ENCODE results near the gene BCKDK.
"Not testable (repeated sequence)": the region's sequence is repeated elsewhere in the genome, so short reads cannot be mapped to it uniquely, and the experiment has no call there.

BCKDK gene

DNA sequence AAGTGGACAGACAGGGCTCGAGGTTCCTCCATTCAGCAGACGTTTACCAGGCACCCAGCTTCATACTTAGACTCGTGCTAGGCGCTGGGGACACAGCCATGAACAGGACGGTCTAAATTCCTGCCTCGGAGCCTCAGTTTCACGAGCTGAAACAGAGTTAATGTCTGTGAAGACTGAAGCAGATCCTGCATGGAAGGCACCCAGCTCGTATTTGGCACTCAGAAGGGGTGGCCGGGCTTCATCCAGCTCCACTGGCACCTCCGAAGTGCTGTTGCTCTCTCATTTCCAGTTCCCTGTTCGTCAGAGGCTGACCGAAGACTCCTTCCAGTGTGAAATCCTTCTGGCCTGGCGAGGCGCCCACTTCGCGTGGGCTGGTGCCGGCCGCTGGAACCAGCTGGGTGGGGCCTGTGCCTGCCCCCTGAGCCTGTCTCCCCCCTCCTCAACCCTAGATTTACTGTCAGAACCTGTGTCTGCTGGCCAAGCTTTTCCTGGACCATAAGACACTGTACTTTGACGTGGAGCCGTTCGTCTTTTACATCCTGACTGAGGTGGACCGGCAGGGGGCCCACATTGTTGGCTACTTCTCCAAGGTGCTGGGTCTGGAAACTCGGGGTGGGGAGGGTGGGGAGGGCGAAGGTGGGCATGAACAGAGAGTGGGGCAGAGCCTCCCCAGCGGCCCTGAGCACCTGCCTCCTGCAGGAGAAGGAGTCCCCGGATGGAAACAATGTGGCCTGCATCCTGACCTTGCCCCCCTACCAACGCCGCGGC lies 21.6 kb downstream of the BCKDK start:
- no peak for DNase-seq

DNA sequence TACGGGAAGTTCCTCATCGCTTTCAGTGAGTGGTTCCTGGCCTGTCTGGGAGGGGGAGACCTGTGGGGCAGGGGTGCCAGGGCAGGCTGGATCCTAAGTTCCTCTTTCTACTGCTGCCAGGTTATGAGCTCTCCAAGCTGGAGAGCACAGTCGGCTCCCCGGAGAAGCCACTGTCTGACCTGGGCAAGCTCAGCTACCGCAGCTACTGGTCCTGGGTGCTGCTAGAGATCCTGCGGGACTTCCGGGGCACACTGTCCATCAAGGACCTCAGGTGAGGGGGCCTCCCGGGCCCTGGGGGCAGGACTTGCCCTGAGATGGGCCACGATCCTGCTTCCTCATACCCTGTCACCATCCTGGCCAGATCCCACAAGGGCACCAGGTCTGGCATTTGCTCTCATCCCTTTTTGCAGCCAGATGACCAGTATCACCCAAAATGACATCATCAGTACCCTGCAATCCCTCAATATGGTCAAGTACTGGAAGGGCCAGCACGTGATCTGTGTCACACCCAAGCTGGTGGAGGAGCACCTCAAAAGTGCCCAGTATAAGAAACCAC lies 22.2 kb downstream of the BCKDK start:
- DNase-seq: no peak

DNA sequence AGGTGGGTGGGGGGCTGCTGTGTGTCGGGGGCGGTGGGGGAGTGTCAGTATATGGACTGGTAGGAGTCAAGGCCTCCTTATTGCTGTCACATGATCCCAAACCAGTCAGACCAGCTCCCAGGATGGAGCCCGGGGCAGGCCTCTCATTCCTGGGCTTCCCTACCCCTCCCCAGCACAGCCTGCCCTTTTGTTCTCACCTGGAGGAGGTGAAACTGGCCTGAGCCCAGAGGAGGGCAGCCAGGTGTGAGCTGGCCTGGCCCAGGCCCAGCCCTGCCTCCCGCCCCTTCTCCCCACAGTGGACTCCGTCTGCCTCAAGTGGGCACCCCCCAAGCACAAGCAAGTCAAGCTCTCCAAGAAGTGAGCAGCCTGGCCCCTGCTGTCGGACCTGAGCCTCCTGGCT lies 22.7 kb downstream of the BCKDK start:
- DNase-seq: no peak

DNA sequence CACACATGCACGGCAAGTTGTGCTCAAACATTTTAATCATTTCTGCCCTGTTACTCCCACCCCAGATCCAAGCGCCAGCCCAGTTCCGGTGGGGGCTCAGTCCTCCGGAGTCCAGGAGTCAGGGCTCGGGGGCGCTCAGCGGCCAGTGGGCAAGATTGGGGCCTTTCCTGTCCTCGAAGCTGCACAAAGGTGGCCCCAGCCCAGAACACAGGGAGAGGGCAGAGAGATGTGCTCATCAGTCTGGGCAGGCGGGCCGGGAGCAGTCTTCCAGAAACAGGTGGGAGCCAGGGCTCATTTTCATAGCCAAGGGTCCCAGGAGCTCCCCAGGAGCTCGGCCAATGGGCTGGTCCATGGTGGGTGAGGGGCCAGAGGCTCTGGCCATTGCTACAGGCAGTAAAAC lies 23.2 kb downstream of the BCKDK start:
- DNase-seq: no peak

DNA sequence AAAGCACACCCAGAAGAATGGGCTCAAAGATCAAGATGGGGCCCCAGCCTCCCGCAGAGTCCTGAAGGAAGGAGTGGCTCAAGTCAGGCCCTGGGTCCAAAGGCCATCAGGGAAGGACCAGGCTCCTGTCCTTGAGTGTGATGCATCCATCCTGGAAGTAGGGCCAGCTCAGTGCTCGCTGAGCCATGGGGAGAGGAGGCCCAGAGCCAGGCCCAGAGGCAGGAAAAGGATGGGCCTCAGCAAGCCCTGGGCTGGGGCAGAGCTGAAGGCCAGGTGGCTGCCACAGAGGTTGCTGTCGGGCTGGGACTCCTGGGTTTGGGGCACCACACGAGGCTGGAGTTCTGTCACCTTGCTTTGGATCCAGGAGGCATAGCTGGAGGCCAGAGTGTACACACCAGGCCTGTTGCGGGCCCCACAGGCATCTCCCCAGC lies 23.7 kb downstream of the BCKDK start:
- DNase-seq: no peak

DNA sequence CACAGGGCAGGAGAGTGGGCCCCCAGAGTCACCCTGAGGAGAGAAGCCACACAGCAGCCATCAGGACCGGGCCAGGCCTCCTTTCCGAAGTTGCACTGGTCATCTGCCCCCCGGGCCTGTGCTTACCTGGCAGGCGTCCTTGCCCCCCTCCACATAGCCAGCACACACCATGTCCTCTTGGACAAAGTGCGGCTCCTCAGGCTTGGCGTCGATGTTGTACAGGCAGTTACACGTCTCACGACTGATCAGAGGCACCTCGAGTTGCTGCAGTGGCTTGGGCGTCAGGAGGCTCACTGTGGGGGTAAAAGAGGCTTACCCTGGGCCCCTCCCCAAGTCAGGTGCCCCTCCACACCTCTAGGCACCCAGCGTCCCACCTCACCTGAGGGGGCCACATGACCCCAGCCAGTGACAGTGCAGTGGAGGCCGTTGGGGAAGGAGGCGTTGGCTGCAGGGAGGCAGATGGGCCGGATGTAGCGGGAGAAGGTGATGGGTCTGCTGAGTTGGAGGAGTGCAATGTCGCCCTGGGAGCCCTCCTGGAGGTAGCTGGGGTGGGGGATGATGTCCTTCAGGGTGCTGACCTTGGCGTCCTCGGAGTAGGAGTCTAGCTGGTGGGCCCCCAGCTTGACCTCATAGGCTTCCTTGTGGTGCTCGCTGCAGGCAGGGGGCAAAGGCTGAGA lies 24.3 kb downstream of the BCKDK start:
- DNase-seq: no peak

DNA sequence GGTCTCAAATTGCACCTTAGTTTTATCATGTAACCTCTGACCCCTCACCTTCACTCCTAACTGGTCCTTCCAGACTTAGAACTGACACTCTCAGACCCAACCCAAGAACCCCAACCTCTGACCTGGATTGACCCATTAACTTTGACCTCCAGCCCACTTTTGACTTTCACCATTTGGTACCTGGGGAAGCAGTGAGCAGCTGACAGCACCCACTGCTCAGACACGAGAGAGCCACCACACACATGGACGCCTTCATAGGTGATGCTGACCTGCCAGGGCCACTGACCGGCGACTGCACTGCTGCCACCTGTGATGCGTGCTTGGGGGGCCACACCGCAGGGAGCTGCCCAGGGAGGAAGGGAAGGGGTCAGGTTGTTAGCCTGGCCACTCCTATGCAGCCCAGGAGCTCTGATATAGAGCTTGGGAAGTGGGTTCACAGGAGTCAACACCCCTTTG lies 24.9 kb downstream of the BCKDK start:
- no peak for DNase-seq

DNA sequence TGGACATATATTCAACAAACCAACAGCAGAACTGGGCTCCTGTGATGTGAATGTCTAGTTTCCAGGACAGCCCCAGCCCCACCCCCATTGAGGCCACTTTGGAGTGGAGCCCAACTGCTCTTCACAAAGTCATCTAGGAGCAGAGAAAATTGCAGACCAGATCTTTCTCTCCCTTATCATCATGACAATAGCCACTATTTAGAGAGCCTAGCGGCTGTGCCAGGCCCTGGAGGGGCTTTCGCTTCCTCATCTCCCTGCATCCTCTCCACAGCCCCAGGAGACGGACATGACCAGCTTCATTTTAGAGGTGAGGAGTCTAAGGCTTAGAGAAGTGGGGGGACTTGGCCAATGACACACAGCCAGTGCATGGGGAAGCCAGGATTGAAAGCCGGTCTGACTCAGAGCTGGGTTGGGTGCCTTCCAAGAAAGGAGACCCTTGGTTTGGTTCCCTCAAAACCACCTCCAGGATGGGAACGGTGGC lies 25.9 kb downstream of the BCKDK start:
- no peak for DNase-seq

DNA sequence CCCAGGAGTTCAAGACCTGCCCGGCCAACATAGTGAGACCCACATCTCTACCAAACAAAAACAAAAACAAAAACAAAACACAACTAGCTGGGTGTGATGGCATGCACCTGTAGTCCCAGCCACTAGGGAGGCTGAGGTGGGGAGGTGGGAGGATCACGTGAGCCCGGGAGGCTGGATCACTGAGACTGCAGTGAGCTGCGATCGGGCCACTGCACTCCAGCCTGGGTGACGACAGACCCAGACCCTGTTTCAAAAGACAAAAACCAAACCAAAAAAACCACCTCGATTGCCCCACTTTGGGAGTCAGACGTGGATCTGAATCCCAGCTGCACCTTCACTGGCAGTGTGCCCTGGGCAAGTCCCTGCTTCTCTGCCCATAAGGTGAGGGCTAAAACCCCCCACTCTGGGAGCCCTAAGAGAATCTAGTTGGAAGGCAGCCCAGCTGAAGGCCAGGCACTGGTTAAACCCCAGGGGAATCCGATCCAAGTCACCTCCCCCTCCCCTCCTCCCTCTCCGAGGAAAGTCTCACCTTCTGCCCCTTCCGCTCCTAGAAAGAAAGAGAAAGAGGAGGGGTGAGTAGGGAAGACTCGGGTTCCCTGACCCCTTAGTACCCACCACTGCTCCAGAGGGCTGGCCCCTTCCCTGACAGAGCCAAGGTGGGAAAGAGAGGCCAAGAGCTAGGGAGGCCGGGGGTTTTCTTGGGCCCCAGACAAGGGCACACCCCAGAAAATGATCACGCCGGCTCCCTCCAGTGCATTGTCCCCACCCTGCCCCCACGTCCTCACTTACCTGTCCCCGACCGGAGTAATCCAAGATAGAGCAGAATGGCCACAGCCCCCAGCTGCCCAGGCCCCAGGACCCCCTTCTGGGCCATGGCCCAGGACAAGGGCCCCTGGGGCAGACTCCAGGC lies 26.7 kb downstream of the BCKDK start:
- DNase-seq: no peak

DNA sequence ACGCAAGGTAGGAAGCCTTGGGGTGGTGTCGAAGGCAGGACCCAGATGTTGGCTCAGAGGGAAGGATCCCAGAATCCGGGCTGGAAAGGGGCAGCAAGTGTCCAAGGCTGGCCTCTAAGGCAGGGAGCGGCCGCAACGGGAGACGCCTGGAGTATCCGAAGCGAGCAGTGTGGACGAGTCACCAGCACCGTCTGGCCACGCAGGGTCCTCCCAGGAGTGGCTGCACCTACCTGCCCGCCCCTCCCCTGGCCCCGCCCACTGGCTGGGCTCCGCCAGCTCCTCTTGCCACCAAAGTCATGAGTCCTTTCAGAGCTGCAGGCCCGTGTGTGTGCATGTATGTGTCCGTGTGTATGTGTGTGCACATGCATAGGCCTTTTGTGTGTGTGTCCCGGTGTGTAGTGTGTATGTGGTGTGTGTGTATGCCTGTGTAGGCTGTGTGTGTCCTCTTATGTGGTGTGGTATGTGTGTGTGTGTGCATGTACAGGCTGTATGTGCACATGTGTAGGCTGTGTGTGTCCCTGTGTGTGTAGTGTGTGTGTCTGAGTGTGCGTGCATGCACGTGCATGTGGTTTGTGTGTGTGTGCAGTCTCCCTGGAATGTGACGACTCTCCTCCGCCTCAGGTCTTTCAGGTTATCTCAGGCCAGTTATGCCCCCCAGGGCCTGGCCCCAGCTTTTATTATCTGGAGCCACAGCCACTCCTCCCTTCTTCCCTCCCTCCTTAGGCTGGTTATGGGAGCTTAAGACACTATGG lies 27.5 kb downstream of the BCKDK start, which contains the start of gene PRSS8:
TSS of gene PRSS8 (minus strand) at position 193 of the 752 bp plus-strand sequence. CDS start 229 bp downstream, outside the sequence.
- DNase-seq: no peak

DNA sequence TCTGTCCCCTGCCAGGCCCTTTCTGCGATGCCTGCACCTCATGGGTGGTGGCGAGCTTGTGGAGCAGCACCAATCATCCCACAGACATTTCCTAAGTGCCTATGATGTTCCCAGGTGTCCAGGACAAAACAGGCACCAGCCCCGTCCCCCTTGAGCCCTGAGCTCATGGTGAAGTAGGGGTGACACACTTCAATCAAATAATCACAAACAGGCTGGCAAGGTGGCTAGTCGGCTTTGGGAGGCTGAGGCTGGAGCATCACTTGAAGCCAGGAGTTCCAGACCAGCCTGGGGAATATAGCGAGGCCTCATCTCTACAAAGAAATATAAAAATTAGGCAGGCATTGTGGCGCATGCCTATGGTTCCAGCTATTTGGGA lies 28.1 kb downstream of the BCKDK start:
- no peak for DNase-seq

DNA sequence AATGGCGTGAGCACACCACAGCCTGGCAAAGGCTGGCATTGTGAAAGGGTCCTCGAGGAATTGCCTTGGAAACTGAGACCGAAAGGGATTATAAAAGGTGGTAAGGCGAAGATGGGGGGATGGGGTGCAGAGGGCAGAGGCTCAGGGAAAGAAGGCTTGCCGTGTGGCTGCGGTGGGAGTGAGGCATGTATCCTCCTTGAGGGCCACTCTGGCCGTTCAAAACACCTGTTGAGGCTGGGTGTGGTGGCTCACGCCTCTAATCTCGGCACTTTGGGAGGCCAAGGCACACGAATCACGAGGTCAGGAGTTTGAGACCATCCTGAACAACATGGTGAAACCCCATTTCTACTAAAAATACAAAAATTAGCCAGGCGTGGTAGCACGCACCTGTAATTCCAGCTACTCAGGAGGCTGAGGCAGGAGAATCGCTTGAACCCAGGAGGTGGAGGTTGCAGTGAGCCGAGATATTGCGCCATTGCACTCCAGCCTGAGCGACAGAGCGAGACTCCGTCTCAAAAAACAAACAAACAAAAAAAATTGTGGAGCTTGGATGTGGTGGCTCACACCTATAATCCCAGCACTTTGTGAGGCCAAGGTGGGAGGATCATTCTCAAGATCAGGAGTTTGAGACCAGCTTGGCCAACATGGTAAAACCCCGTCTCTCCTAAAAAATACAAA lies 28.8 kb downstream of the BCKDK start:
- not testable (repeated sequence) for DNase-seq

DNA sequence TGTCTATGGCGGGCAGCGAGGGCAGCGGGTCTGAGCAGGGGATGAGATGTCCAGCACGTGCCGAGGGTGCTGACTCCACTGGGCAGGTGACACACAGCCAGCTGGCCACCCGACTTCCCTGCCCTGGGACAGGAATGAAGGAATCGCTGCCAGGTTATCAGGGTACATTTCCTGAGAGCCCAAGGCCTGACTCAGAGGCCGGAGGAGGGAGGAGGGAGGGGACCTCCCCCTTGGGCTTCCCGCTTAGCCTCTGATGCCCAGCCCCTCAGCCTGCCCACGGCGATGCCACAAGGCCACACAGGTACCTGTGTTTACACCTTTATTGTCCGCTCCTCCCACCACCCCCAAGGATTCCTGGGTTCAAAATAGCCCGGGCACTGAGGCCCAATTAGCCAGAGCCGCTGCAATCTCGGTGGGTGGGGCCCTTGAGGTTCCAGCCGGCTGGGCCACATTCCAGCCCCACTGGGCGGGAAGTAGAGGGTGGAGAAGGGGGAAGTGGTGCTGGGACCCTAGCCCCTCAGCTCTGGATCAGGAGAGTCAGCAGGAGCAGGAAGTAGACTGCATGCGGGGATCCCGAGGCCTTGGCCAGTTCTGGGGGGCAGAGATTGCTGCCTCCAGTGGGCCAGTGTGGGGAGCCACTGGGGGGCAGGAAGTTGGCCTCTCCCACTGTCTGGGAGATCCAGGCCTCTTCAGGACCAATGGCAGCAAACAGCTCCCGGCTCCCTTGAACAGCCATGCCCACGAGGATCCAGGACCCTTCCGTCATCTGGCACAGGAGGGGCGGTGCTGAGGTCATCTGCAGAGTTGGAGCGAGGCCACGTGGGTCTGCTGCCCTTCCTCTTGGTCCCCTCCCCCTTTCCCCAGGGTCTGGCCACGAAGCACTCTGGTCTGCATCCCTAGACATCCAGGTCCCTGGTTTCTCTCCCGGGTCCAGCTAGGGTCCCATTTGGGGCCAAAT lies 30.7 kb downstream of the BCKDK start:
- no peak for DNase-seq

DNA sequence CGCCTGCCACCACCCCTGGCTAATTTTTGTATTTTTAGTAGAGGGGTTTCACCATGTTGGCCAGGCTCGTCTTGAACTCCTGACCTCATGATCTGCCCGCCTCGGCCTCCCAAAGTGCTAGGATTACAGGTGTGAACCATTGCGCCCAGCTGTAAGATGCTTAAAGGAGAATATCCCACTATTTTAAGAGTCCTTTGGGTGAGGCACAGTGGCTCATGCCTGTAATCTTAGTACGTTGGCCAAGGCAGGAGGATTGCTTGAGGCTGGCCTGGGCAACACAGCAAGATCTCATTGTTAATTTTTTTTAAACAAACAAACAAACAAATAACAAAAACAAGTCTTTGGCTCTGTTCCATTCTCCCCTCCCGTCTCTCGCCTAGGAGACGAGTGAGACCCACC lies 32.9 kb downstream of the BCKDK start:
- not testable (repeated sequence) for DNase-seq

DNA sequence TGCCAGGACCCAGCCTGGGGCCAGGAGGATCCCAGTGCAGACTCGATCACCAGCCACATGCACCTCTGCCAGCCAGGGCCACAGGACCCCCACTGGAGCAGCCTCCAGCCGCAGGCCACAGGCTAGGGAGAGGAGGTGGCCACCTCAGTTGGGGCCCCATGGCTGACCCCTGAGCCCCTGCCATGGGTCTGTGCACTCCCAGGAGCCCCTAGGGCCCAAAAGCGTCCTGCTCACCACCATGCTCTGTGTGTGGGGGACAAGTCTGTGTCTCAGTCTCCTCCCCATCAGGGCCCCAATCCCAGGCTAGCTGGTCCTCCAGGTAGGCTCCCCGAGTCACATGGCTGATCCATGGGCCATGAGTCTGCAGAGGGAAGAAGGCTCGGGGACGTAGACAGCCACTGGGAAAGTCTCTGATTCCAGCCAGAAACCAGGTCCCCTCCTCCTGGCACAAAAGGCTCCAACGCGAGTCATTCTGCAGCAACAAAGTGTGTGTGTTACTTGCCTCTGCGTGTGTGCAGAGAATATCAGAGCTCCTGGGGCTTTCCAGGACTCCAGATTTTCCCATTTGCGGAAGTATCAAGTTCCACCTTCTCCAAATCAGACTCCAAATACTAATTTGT lies 33.4 kb downstream of the BCKDK start:
- peak; percentile 17 for DNase-seq

DNA sequence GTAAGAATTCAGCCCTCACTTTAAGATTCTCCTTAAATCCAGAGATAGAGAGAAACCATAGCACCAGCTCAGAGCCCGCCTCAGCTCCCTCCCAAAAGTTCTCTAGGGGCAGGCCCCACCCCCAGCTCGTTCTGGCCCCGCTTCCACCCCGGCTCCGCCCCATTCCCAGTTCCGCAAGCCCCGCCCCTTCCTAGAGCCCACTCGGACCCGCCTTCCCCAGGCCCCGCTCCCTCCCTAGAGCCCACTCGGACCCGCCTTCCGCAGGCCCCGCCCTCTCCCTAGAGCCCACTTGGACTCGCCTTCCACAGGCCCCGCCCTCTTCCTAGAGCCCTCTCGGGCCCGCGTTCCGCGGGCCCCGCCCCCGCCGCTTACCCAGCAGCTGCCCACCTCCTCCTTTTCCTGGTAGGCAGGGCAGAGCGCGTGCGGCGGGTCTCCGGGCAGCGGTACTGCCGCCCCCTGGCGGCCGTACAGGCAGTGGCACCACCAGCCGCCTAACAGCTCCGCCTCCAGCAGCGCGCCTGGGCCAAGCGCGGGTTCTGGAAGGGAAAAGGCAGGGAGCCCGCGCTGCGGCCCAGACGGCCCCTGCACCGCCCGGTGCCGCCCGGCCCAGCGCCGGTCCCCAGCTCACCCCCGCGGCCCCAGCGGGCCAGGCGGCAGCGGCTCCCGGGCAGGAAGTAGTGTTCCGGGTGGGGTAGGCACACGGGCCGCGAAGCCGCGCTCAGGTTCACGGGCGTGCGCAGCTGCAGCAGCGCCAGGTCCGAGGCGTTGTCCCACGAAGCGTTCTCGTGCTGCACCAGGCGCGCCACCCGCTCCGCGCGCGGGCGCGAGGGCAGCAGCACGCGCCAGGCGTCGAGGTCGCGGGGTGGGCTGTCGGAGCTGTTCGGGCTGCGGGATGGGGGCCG lies 34.2 kb downstream of the BCKDK start:
- peak; percentile 100 for DNase-seq

DNA sequence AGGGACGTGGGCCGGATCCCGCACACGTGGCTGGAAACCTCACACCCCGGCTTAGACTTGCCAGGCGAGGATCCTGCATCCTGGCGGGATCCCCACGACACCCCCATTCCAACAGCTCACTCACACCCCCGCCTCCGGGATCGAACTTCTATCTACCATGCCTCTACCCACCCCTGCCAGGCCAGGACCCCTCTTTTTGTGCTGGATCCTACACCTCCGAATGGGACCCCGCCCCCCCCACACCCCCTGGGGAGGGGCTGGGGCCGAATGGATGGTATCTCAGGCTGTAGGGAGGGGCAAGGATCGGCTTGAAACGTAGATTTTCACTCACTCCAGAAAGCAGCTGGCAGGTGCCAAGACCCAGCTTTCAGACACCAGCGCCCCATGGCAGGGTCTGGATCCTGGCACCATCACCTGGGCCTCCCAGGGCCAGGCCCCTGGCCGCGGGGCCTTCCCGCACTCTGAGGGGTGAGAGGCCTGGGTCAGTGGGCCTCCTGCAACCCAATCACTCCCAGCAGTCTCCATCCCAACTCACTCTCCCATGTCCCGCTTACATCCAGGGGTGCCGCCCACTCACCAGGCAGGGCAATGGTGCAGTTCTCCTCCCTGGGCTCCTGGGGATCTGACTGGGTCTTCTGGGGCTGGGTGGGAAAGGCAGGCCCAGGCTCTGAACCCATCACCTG lies 35.0 kb downstream of the BCKDK start:
- no peak for DNase-seq

DNA sequence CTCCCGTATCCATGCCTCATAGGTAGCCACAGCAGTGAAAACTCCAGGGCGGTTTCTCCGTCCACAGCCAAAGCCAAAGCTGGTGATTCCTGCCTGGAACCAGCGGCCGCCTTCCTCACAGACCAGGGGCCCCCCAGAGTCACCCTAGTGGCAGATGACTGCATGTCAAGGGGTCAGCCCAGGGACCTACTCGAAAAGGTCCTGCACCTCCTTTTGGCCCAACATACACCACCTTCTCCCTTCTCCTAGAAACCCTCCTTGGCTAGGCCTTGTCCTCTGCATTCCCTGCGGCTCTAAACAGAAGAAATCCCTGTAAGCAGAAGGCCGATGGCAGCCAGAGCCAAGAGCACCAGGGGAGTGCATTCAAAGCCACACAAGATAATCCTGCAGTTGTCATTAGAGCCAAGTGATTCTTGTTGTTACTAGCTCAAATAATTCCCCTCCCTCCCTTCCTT lies 35.5 kb downstream of the BCKDK start:
- DNase-seq: no peak
